ENCODE measurements around the gene NPAS3.

Gene NPAS3

DNA sequence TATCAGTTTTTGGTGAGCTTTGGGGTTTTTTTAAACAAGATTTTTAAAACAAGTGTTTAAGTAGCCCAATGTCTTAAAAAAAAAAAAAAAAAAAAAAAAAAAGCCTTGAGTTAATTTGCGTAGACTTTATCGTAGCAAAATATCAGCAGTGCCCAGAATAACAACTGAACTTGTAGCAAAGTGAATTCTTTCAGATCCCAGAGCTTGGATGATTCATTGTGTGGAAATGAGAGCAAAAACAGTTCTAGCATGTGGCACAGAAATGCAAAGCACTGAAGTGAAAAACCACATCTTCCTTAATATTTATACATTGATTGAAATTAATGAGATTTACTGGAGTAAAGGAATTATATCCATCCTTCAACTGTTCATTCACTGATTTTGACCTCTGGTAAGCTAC lies 754.1 kb downstream of the NPAS3 start:
- TF ChIP-seq, protein P1, sequence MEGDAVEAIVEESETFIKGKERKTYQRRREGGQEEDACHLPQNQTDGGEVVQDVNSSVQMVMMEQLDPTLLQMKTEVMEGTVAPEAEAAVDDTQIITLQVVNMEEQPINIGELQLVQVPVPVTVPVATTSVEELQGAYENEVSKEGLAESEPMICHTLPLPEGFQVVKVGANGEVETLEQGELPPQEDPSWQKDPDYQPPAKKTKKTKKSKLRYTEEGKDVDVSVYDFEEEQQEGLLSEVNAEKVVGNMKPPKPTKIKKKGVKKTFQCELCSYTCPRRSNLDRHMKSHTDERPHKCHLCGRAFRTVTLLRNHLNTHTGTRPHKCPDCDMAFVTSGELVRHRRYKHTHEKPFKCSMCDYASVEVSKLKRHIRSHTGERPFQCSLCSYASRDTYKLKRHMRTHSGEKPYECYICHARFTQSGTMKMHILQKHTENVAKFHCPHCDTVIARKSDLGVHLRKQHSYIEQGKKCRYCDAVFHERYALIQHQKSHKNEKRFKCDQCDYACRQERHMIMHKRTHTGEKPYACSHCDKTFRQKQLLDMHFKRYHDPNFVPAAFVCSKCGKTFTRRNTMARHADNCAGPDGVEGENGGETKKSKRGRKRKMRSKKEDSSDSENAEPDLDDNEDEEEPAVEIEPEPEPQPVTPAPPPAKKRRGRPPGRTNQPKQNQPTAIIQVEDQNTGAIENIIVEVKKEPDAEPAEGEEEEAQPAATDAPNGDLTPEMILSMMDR (IDR thresholded peaks at IDR 0.05; ENCODE audit: low read depth, low read length), result no peak
- no peak overlapping the region for H3K4me3 ChIP-seq (ENCODE audit: low read depth, low read length)

DNA sequence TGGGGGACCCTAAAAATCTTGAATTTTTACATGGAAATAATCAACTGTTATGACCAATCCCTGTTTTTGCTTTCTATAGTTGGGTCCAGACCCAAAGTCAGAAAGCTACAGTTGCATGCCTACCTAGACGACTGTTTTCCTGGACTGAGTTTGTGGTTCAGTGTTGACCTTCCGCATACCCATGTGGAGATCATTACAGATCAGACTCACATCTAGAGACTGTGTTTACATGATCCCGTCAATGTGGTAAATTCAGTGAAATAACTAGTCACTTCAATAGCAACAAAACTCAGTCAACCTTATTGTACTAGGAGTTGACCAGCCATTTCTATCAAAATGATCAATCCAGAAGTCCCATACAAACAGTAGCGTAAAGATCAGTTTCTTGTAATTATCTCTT lies 754.6 kb downstream of the NPAS3 start:
- H3K4me3 ChIP-seq (ENCODE audit: low read depth, low read length), result no peak overlapping the region
- TF ChIP-seq, protein P1 (IDR thresholded peaks at IDR 0.05; ENCODE audit: low read depth, low read length), result no peak

DNA sequence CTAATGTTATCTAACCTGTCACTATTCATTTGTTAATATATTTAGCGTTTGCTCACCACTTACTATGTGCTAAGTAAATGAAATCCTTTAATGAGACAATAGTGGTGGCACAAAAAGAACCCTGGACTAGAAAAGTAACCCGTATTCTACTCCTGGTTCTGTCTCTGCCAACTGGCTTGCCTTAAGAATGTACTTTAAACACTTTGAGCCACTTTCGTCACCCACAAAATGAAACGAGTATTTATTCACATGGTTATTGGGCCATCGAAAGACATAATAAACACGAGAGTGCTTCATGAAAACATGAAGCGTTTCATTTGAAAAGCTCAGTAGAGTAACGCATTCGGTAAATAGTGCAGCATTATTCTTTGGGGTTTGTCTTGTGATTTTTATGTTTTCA lies 757.5 kb downstream of the NPAS3 start:
- TF ChIP-seq, protein P1 (IDR thresholded peaks at IDR 0.05; ENCODE audit: low read depth, low read length), result no peak
- H3K4me3 ChIP-seq (ENCODE audit: low read depth, low read length), result no peak overlapping the region

DNA sequence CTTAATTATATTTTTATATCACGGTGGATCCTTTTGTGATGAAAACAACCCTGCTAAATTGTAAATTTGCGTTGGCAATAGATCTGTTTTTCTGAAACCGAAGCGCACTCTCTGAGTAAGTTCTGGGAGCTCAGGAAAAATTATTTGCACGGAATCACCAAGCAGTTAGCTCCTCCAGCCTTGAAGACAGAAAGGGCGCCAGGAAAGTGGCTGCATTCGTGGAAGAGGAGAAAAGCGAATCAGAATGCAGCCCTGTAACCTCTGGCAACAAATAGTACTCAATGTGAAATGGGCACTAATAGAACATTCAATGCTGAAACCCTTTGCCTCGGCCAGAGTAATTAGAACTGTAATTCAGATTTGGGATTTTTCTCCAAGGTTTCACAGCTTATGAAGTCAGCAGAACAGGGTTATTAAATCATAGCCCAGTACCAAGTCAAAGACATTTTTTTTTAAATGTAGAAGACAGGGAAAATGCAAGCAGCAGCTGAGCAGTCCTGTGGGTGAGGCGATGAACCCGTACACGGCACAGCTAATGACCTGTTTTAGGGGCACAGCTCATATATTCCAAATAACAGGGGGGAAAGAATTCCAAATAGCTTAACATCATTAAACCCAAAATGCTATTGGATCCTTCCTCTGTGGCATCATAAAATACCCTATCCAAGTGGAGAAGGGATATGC lies 760.8 kb downstream of the NPAS3 start:
- no peak overlapping the region for H3K4me3 ChIP-seq (ENCODE audit: low read depth, low read length)
- TF ChIP-seq, protein P1 (IDR thresholded peaks at IDR 0.05; ENCODE audit: low read depth, low read length), result no peak

DNA sequence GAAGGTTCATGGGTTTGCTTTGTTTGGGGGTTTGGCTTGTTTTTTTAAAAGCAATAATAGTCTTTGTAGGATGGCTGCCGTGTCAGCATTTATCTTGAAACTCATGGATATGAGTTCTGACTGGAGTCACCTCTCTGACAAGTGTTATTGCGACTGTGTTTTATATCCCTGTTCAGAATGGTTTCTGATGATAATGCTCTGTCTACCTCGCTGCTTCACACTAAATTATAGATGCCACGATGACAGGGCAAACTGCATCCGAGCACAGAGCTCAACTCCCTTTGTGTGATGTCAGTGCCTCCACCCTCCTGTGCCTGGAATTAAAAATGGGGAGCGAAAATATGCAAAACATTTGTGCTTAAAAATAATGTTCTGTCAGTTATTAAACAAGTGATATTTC lies 761.4 kb downstream of the NPAS3 start:
- no peak overlapping the region for H3K4me3 ChIP-seq (ENCODE audit: low read depth, low read length)
- TF ChIP-seq, protein P1 (IDR thresholded peaks at IDR 0.05; ENCODE audit: low read depth, low read length), result no peak

DNA sequence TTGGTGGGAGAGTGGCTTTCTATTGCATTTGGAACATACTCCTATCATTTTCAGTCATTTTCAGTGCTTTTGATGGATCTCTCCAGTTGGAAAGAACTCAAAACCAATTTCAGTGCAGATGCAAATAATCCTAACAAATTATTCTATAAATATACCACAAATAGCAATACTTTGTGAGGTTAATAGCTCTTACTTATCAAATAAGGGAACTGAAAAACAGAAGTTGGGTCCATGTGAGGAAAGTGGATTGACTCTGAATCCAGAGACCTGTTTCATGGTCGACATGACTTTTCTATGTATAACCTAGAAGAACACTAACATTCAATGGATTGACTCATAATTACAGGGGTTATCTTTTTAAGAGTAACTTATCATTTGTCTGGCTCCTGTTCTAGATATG lies 763.6 kb downstream of the NPAS3 start:
- no peak overlapping the region for H3K4me3 ChIP-seq (ENCODE audit: low read depth, low read length)
- TF ChIP-seq, protein P1 (IDR thresholded peaks at IDR 0.05; ENCODE audit: low read depth, low read length), result no peak

DNA sequence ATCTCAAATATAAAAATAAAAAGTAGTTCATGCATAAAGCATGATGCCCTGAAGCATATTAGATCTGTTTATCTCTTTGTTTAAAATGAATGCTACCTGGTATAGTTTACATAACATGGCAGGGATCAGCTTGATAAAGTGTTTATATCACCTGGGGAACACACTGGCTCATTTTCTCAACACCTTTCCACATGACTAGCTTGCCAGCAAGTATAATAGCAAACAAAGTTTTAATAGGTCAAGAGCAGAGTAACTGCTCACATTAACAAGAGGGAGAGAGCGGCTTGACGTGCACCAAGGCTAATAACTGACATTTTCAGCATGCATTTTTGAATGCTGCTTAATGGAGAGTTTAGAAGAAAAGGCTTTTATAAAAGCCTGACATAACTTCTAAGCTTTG lies 765.8 kb downstream of the NPAS3 start:
- TF ChIP-seq, protein P1 (IDR thresholded peaks at IDR 0.05; ENCODE audit: low read depth, low read length), result no peak
- no peak overlapping the region for H3K4me3 ChIP-seq (ENCODE audit: low read depth, low read length)

Measured in WI38 (cell line).